ENCODE measurements around the gene SRCAP.

The SRCAP gene

DNA sequence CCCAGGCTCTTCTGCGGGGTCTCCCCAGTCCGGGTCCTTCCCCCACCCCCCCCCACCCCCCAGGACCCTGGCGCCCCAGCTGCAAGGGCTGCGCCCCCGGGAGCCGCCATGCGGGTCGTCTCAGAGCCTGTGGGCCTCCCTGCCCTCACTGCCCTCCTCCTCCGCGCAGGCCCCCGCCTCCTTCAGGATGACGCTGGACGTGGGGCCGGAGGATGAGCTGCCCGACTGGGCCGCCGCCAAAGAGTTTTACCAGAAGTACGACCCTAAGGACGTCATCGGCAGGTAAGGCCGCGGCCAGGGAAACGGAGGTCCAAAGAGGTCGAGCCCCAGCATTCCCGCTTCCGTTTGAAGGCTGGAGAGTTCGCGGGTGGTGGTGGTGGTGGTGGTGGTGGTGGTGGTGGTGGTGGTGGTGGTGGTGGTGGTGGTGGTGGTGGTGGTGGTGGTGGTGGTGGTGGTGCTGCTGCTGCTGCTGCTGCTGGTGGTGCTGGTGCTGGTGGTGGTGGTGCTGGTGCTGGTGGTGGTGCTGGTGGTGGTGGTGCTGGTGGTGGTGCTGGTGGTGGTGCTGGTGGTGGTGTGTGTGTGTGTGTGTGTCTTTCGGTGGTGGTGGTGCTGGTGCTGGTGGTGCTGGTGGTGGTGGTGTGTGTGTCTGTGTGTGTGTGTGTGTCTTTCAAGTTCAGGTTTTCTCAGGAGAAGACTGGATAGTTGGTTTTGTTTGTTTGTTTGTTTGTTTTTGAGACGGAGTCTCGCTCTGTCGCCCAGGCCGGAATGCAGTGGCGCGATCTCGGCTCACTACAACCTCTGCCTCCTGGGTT lies 49.9 kb downstream of the SRCAP start:
- TF ChIP-seq REST (IDR thresholded peaks at IDR 0.05; ENCODE audit: insufficient read depth in 1 of 2, low read depth in 2 of 2, low read length in 2 of 2) (no peak), FOXP2 (optimal IDR thresholded peaks at IDR 0.05; ENCODE audit: borderline replicate concordance, extremely low read depth, extremely low read length, insufficient read depth) (no peak), TAF1 (IDR thresholded peaks at IDR 0.05; ENCODE audit: borderline replicate concordance, insufficient read depth, low read length) (no peak), SIN3A (IDR thresholded peaks at IDR 0.05; ENCODE audit: borderline replicate concordance, insufficient read depth, low read length) (no peak), POLR2AphosphoS5 (IDR thresholded peaks at IDR 0.05; ENCODE audit: low read depth, low read length) (no peak)

GRCh38 chr16:30750201-30750600 lies 51.2 kb downstream of the SRCAP start:
- TF ChIP-seq POLR2AphosphoS5 (IDR thresholded peaks at IDR 0.05; ENCODE audit: low read depth, low read length) (no peak), FOXP2 (optimal IDR thresholded peaks at IDR 0.05; ENCODE audit: borderline replicate concordance, extremely low read depth, extremely low read length, insufficient read depth) (no peak), REST (IDR thresholded peaks at IDR 0.05; ENCODE audit: insufficient read depth in 1 of 2, low read depth in 2 of 2, low read length in 2 of 2) (no peak), SIN3A (IDR thresholded peaks at IDR 0.05; ENCODE audit: borderline replicate concordance, insufficient read depth, low read length) (no peak)

DNA sequence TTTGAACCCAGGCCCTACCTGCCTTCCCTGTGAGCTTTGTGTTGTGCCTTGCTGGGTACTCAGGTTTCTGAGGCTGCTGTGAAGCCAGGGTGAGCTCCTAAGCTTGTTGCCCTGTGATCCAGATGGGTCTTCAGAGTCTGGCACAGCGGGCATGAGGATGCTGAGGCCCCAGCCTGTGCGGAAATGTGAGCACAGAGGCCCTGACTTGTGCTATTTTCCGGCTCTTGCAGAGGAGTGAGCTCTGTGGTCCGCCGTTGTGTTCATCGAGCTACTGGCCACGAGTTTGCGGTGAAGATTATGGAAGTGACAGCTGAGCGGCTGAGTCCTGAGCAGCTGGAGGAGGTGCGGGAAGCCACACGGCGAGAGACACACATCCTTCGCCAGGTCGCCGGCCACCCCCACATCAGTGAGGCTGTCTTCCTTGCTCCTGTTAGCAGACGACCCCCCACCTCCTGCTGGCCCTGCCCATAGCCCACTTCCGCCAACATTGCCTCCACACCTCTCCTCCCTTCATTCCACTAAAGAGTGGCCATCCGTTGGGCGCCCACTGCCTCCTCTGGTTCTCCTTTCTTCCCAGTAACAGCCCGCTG lies 52.0 kb downstream of the SRCAP start:
- TF ChIP-seq FOXP2 (optimal IDR thresholded peaks at IDR 0.05; ENCODE audit: borderline replicate concordance, extremely low read depth, extremely low read length, insufficient read depth) (no peak), SIN3A (IDR thresholded peaks at IDR 0.05; ENCODE audit: borderline replicate concordance, insufficient read depth, low read length) (no peak), TAF1 (IDR thresholded peaks at IDR 0.05; ENCODE audit: borderline replicate concordance, insufficient read depth, low read length) (no peak), REST (IDR thresholded peaks at IDR 0.05; ENCODE audit: insufficient read depth in 1 of 2, low read depth in 2 of 2, low read length in 2 of 2) (no peak), POLR2AphosphoS5 (IDR thresholded peaks at IDR 0.05; ENCODE audit: low read depth, low read length) (no peak)

- TF ChIP-seq REST (IDR thresholded peaks at IDR 0.05; ENCODE audit: insufficient read depth in 1 of 2, low read depth in 2 of 2, low read length in 2 of 2) (no peak), SIN3A (IDR thresholded peaks at IDR 0.05; ENCODE audit: borderline replicate concordance, insufficient read depth, low read length) (no peak), POLR2AphosphoS5 (IDR thresholded peaks at IDR 0.05; ENCODE audit: low read depth, low read length) (no peak), FOXP2 (optimal IDR thresholded peaks at IDR 0.05; ENCODE audit: borderline replicate concordance, extremely low read depth, extremely low read length, insufficient read depth) (no peak), TAF1 (IDR thresholded peaks at IDR 0.05; ENCODE audit: borderline replicate concordance, insufficient read depth, low read length) (no peak)
Observed at GRCh38 chr16:30753596-30753995, 54.6 kb downstream of the SRCAP start.
